K562 (cell line): ENCODE data around the gene SPATA31D1. TPM values are rescaled to one million over a fixed set of nuclear protein-coding genes. Genes with fewer than 3 reads are reported as not detected.

Experiments used
- ATAC-seq: fragments of 200-7000 bp; cut with Tn5 transposase; 3 replicates; pipeline ENCODE4 v1.9.1; 2020; ENCODE audit warnings: moderate library complexity
- BruUV-seq: library from RNA; stranded (reverse); fragments of 400-500 nt; replicated peaks from 2 replicates; lab custom pipeline; 2021; lab: Mats Ljungman, UMichigan
- CTCF ChIA-PET: fragments of 300-600 bp; formaldehyde crosslinking; extraction: SDS; loops from one replicate; lab custom pipeline; 2021; ENCODE audit warnings: low intra/inter-chr PET ratio; lab: Yijun Ruan, JAX
- POLR2A ChIA-PET: fragments of 300-600, 350-650 bp; sonication (Branson Sonifier 250); formaldehyde crosslinking; extraction: SDS; loops from one replicate; lab custom pipeline; 2021; ENCODE audit warnings: antibody characterized with exemption, inconsistent platforms; lab: Yijun Ruan, JAX
- DNase-seq, 4 experiments: peaks; one replicate each; pipeline versions ENCODE4 v3.0.0 to v3.0.0-alpha.2; 2011 to 2018; ENCODE audit warnings: low spot score in 3 of 4, mixed read lengths in 3 of 4; ENCODE audit errors: extremely low read depth in 1 of 4
- FAIRE-seq: peaks from 2 replicates; lab custom pipeline; 2011; peaks lifted over from hg19 to GRCh38; lab: Jason Lieb, UNC
- H2AFZ ChIP-seq: 2 replicates; pipeline ENCODE4 v1.6.0; 2011; ENCODE audit warnings: low read depth, low read length, control low read depth, inconsistent platforms
- H3K27ac ChIP-seq: fragments of 200-600 bp; 3 replicates; pipeline ENCODE4 v1.8.0; 2011; ENCODE audit warnings: low read depth, mild to moderate bottlenecking, control low read depth, inconsistent platforms, low read length, moderate library complexity, mixed read lengths; ENCODE audit errors: extremely low read depth
- H3K27me3 ChIP-seq, 2 experiments: fragments of 300-600 bp in 1 of 2; 2 replicates in 1 of 2; 3 replicates in 1 of 2; pipeline versions ENCODE4 v1.6.0 to v1.8.0; 2011; ENCODE audit warnings: inconsistent platforms in 2 of 2, low read length in 2 of 2, mild to moderate bottlenecking in 1 of 2, mixed read lengths in 1 of 2, moderate library complexity in 1 of 2; ENCODE audit not compliant: control insufficient read depth in 2 of 2, insufficient read depth in 2 of 2
- H3K36me3 ChIP-seq: fragments of 300-600 bp; 3 replicates; pipeline ENCODE4 v1.8.0; 2011; ENCODE audit warnings: mild to moderate bottlenecking, low read length, inconsistent platforms; ENCODE audit not compliant: control insufficient read depth, insufficient read depth
- H3K4me1 ChIP-seq, 2 experiments: fragments of 200-600 bp in 1 of 2; replicated peaks in 1 of 2; 2 replicates in 1 of 2; 3 replicates in 1 of 2; pipeline versions ENCODE4 v1.5.1 to v1.8.0; 2011; ENCODE audit warnings: inconsistent platforms in 2 of 2, low read length in 2 of 2, mild to moderate bottlenecking in 1 of 2, mixed read lengths in 1 of 2, moderate library complexity in 1 of 2; ENCODE audit not compliant: control insufficient read depth in 2 of 2, insufficient read depth in 2 of 2
- H3K4me2 ChIP-seq: 2 replicates; pipeline ENCODE4 v1.6.1; 2011; ENCODE audit warnings: low read length, control low read depth, inconsistent platforms, mixed read lengths; ENCODE audit not compliant: insufficient read depth
- H3K4me3 ChIP-seq: fragments of 200-600 bp; sonication (generic), shearing (Covaris generic); 2 replicates; pipeline ENCODE4 v1.5.1; 2016; ENCODE audit warnings: control low read depth, inconsistent platforms
- H3K79me2 ChIP-seq: fragments of 200-600 bp; 3 replicates; pipeline ENCODE4 v1.8.0; 2011; ENCODE audit warnings: low read length, inconsistent platforms; ENCODE audit not compliant: control insufficient read depth, insufficient read depth
- H3K9ac ChIP-seq, 2 experiments: 2 replicates each; pipeline versions ENCODE4 v1.6.0 to v1.6.1; 2011; ENCODE audit warnings: low read depth in 2 of 2, low read length in 2 of 2, control low read depth in 1 of 2, inconsistent platforms in 1 of 2, mild to moderate bottlenecking in 1 of 2, mixed read lengths in 1 of 2; ENCODE audit not compliant: insufficient read depth in 1 of 2
- H3K9me1 ChIP-seq: one replicate; pipeline ENCODE4 v1.6.0; 2011; ENCODE audit warnings: inconsistent platforms, mild to moderate bottlenecking, low read length, moderate library complexity; ENCODE audit not compliant: control insufficient read depth, insufficient read depth
- H3K9me3 ChIP-seq: replicated peaks from 2 replicates; pipeline ENCODE4 v1.5.1; 2011; ENCODE audit warnings: low read depth, low read length, inconsistent platforms; ENCODE audit not compliant: control insufficient read depth, insufficient read depth
- H4K20me1 ChIP-seq: replicated peaks from 2 replicates; pipeline ENCODE4 v1.6.1; 2011; ENCODE audit warnings: low read length, inconsistent platforms, mixed read lengths; ENCODE audit not compliant: control insufficient read depth, insufficient read depth
- GATAD2A ChIP-seq: fragments of 450-650 bp; IDR thresholded peaks from 2 replicates; pipeline ENCODE4 v1.6.1; 2017
- JUNB ChIP-seq: fragments of 450-650 bp; formaldehyde crosslinking; conservative IDR thresholded peaks from 2 replicates; pipeline ENCODE4 v1.4.0; 2020; ENCODE audit warnings: mild to moderate bottlenecking
- PHF20 ChIP-seq: fragments of 450-650 bp; IDR thresholded peaks from 2 replicates; pipeline ENCODE4 v1.6.1; 2018; ENCODE audit not compliant: partially characterized antibody
- PHTF2 ChIP-seq: fragments of 250-450 bp; sonication (Bioruptor Pico); IDR thresholded peaks from 2 replicates; pipeline ENCODE4 v1.5.0; 2021; ENCODE audit warnings: mild to moderate bottlenecking
- SMARCA4 ChIP-seq: fragments of 450-650 bp; IDR thresholded peaks from 2 replicates; pipeline ENCODE4 v1.6.1; 2016
- SNRNP70 ChIP-seq: fragments of 200-400 bp; formaldehyde crosslinking; optimal IDR thresholded peaks from 2 replicates; pipeline ENCODE3; 2017; ENCODE audit warnings: low read depth, low read length
- XRCC3 ChIP-seq: fragments of 450-650 bp; IDR thresholded peaks from 2 replicates; pipeline ENCODE4 v1.6.1; 2017; ENCODE audit warnings: mild to moderate bottlenecking, moderate library complexity
- ZNF274 ChIP-seq: IDR thresholded peaks from 2 replicates; pipeline ENCODE4 v1.6.1; 2011; ENCODE audit warnings: low read depth, mild to moderate bottlenecking, low read length, moderate library complexity, borderline replicate concordance
- ZNF316 ChIP-seq: fragments of 450-650 bp; IDR thresholded peaks from 2 replicates; pipeline ENCODE4 v1.6.1; 2016
- ZNF507 ChIP-seq: conservative IDR thresholded peaks from 2 replicates; pipeline ENCODE4 v1.6.1; 2017; ENCODE audit warnings: missing genetic modification characterization, missing compliant biosample characterization
- ZNF764 ChIP-seq: fragments of 250-450 bp; sonication (Bioruptor Pico); IDR thresholded peaks from 2 replicates; pipeline ENCODE4 v1.4.0; 2020; ENCODE audit warnings: low read depth, mild to moderate bottlenecking, moderate library complexity
- whole genome bisulfite sequencing: fragments of 100-300 bp; shearing (Covaris generic); methylation state at CpG from one replicate; pipeline ENCODE4 v1.1.6; 2016; ENCODE audit warnings: low coverage, mixed read lengths; ENCODE audit not compliant: insufficient coverage; ENCODE audit errors: missing lambda C conversion rate; 5-methylcytosine and 5-hydroxymethylcytosine counted together
- in situ Hi-C: fragments of 300-500 bp; cut with MboI; formaldehyde crosslinking; loops from 4 replicates; pipeline ENCODE4 v1.15.0; 2018; ENCODE audit warnings: inconsistent platforms, mixed read lengths
- intact Hi-C: fragments of 100-400 bp; cut with micrococcal nuclease; formaldehyde crosslinking; loops from 2 replicates; pipeline ENCODE4 v1.14.2; 2022
- polyA plus RNA-seq, 8 experiments: library from polyadenylated mRNA; depleted of rRNA in 4 of 8; stranded (reverse) in 5 of 8; unstranded in 3 of 8; fragments of >200 nt; fragmentation: Nextera tagmentation in 2 of 8; fragmentation: Illumina TruSeq in 1 of 8; extraction: Ambion mirVana in 2 of 8; extraction: Trizol in 1 of 8; gene quantifications; 2 replicates each; pipeline versions ENCODE4 v1.2.1 to v1.2.3, GENCODE V29; 2011 to 2014; ENCODE audit warnings: inconsistent platforms in 1 of 8, missing spikeins in 1 of 8
- total RNA-seq, 7 experiments: library from RNA; depleted of rRNA in 6 of 7; stranded (reverse); fragments of >200 nt in 6 of 7; fragmentation: Illumina TruSeq in 2 of 7; extraction: Trizol in 2 of 7; gene quantifications; 2 replicates each; pipeline versions ENCODE4 v1.2.1 to v1.2.3, GENCODE V29; 2011 to 2021; ENCODE audit warnings: low replicate concordance in 1 of 7
- TF ChIP-seq, protein P1 (sequence below): sonication (generic); formaldehyde crosslinking; IDR thresholded peaks from 2 replicates; pipeline ENCODE4 v1.8.0; 2022; ENCODE audit warnings: mild to moderate bottlenecking, low read depth, missing genetic modification reagents
- TF ChIP-seq, protein P2 (sequence below): sonication (generic); formaldehyde crosslinking; IDR thresholded peaks from 2 replicates; pipeline ENCODE4 v1.8.1; 2023; ENCODE audit warnings: mild to moderate bottlenecking, missing genetic modification reagents
- TF ChIP-seq, protein P3 (sequence below): fragments of 250-450 bp; sonication (Bioruptor Pico); IDR thresholded peaks from 2 replicates; pipeline ENCODE4 v1.8.0; 2021; ENCODE audit warnings: moderate library complexity, mild to moderate bottlenecking, inconsistent platforms

The SPATA31D1 gene
- total and polyA plus RNA-seq, 9 of the 15 experiments (the other 6 are each of a cell fraction or from before 2014, with no cell fraction given): not detected

DNA sequence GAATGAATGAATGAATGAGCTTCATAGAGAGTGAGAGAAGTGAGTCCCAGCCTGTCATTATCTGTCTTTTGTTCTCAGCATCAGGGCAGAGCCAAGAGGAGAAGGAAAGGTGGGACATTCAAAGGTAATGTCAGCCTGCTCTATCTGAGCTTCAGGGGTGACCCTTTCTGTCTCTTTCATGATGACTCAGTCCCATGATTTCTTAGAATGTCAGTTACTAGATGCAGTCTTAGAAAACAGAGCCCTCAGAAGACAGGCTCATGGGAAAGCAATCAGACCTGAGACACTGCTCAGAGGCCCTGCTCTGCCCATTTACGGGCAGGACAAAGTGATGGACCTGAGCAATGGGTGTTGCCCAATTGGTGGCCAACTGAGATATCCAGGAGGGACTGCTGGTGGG is 1.1 kb downstream of the SPATA31D1 start:
- Histone ChIP-seq H3K79me2 (no peaks in the 10 kb centered on the region), H3K36me3 (no peaks in the 10 kb centered on the region), H3K9me1 (no peaks in the 10 kb centered on the region), H3K27me3 (no peaks in the 10 kb centered on the region)
- no peak for DNase-seq
- CTCF ChIA-PET: no interaction called here
- ATAC-seq: no peak
- TF ChIP-seq ZNF274 (no peak), PHTF2 (CRISPR knock-in tag) (no peak), JUNB (no peak), ZNF316 (no peak), XRCC3 (no peak), ZNF507 (tag) (no peak), GATAD2A (no peak), PHF20 (no peak), SNRNP70 (no peak), ZNF764 (CRISPR knock-in tag) (no peak), SMARCA4 (no peak)
- TF ChIP-seq, protein P1, sequence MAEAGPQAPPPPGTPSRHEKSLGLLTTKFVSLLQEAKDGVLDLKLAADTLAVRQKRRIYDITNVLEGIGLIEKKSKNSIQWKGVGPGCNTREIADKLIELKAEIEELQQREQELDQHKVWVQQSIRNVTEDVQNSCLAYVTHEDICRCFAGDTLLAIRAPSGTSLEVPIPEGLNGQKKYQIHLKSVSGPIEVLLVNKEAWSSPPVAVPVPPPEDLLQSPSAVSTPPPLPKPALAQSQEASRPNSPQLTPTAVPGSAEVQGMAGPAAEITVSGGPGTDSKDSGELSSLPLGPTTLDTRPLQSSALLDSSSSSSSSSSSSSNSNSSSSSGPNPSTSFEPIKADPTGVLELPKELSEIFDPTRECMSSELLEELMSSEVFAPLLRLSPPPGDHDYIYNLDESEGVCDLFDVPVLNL: no peak
- TF ChIP-seq, protein P2, sequence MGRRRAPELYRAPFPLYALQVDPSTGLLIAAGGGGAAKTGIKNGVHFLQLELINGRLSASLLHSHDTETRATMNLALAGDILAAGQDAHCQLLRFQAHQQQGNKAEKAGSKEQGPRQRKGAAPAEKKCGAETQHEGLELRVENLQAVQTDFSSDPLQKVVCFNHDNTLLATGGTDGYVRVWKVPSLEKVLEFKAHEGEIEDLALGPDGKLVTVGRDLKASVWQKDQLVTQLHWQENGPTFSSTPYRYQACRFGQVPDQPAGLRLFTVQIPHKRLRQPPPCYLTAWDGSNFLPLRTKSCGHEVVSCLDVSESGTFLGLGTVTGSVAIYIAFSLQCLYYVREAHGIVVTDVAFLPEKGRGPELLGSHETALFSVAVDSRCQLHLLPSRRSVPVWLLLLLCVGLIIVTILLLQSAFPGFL (CRISPR knock-in tag): no peak
- TF ChIP-seq, protein P3, sequence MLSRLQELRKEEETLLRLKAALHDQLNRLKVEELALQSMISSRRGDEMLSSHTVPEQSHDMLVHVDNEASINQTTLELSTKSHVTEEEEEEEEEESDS (CRISPR knock-in tag): no peak
- TF ChIP-seq, all 486 proteins: peak for 0
- in situ Hi-C loops (no loop called here), intact Hi-C loops (no loop called here)
- POLR2A ChIA-PET: no interaction called here
- H3K4me3 ChIP-seq: no peak overlapping the region
- BruUV-seq: no TSS peak
- no peak for FAIRE-seq
- no peak overlapping the region for H3K9ac ChIP-seq
- no peaks in the 10 kb centered on the region for H3K4me1 ChIP-seq
- no peak overlapping the region for H3K27ac ChIP-seq
- 0% methylated on average over 1 of the region's 1 CpG for WGBS
- no peaks in the 10 kb centered on the region for H3K9me3 ChIP-seq
- no peak overlapping the region for H2AFZ ChIP-seq
- H3K4me2 ChIP-seq: no peak overlapping the region
- no peaks in the 10 kb centered on the region for H4K20me1 ChIP-seq
